ENCODE data around the gene PRRX1.
A peak's percentile ranks its signal among the peaks of the same experiment; 100 is the strongest.

PRRX1 gene

GRCh38 chr1:170664093-170664827 lies at the start of gene PRRX1:
Gene PRRX1, plus strand, starts transcription at chr1:170664131. Its CDS starts 88 bp downstream, at chr1:170664219.
- no peak for DNase-seq (ENCODE audit: low read depth in 2 of 2)

- no peak for DNase-seq (ENCODE audit: low read depth in 2 of 2)
These were observed 46.2 kb upstream of the PRRX1 start for GRCh38 chr1:170617591-170618330.

DNA sequence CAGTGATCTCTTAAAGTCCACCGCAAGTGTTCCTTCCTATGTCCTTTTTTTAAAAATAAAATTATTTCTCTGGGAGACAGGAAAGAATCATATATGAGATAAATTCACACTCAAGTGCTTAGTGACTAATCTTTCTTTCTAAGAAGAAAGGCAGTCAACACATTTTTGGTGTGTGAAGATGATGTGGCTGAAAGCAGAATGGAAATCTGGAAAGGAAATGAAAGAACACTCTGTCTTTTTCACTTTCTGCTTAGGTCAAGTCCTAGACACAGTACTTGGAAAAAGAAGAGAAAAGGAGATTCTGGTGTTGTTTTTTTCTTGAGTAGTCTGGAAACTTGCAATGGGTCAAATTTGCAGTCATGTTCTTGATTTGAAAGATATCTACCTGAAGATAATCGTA lies 45.5 kb upstream of the PRRX1 start:
- no peak for DNase-seq (ENCODE audit: low read depth in 2 of 2)

DNA sequence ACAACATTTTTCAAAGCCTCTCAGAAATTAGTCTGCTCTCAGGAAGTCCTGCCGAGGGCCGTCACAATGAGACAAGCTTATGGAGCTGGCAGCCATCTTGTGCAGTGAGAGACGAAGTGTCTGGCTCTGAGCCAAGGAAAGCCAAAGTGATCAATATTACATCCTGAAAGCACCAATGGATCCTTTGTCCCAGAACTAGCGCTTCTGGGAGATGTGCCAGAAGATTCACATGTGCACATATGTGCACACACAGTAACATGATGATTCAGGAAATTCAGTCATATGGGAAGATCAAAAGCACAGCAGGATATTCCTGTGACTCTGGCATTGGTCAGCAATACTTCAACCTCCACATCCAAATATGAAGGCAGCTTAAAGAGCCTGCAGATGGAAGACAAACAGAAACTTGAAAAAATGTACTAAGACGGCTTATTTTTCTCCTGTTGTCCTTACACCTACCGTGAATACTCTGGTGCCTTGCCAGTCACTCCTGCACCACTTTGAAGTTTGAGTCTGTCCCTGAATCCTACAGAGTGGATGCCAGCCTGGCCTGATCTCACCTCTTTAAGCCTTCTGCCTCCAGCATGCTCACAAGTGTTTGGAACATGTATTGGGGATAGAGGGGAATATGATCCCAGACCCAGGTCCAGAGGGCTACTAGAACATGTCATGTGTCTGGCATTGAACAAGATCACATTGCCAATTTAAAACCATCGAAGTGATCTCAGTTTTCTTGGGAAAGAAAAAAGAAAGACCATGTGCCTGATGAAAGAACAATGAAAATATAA lies 44.5 kb upstream of the PRRX1 start:
- peak; percentile 40 to 45 for DNase-seq (ENCODE audit: low read depth in 2 of 2)

DNA sequence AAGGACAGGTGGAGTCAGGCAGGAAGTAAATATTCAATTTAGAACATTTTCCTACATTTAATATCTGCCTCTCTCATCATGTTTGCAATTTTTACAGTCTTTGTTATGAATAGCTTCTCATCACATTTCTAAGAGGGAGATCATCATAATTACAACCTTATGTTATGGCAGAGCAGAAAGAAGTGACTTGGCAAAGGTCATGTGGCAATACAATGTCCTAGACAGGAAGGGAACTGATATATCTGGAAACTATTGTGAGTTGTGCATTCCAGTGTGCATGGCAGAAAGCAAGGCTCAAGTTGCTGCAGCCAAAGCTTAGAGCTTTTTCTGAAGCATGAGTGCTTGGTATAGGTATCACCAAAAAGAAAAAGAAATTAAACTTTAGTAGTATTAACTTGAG lies 43.8 kb upstream of the PRRX1 start:
- DNase-seq (ENCODE audit: low read depth in 2 of 2) = peak; percentile 45 to 51

- peak; percentile 43 to 51 for DNase-seq (ENCODE audit: low read depth in 2 of 2)
These were observed 40.8 kb upstream of the PRRX1 start for GRCh38 chr1:170623171-170623570.

DNA sequence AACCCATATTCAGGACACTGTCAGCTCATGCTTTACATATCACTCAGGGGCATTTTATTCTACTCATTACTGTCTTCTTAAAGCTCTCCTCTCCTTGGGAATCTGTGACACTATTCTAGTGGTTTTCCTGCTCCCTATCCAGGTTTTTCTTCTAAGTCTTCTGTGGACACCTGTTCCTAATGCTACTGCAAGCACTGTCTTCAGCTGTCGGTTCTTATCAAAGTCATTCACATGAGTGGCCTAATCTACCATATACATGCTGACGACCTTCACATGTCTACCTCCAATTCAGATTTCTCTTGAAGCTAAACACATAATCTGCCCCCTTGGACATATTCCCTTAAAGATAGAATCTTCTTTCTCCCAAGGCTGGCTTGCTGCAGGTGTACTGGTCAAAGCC lies 39.8 kb upstream of the PRRX1 start:
- no peak for DNase-seq (ENCODE audit: low read depth in 2 of 2)

- DNase-seq (ENCODE audit: low read depth in 2 of 2) = no peak
These were observed 33.0 kb upstream of the PRRX1 start for GRCh38 chr1:170630977-170631376.

GRCh38 chr1:170634293-170634692 lies 29.6 kb upstream of the PRRX1 start:
- DNase-seq (ENCODE audit: low read depth in 2 of 2) = peak; percentile 76 to 80

- no peak for DNase-seq (ENCODE audit: low read depth in 2 of 2)
These were observed 29.0 kb upstream of the PRRX1 start for GRCh38 chr1:170634824-170635410.

GRCh38 chr1:170640581-170640980 lies 23.4 kb upstream of the PRRX1 start:
- DNase-seq (ENCODE audit: low read depth in 2 of 2) = no peak

GRCh38 chr1:170657275-170657853 lies 6.6 kb upstream of the PRRX1 start:
- no peak for DNase-seq (ENCODE audit: low read depth in 2 of 2)

DNA sequence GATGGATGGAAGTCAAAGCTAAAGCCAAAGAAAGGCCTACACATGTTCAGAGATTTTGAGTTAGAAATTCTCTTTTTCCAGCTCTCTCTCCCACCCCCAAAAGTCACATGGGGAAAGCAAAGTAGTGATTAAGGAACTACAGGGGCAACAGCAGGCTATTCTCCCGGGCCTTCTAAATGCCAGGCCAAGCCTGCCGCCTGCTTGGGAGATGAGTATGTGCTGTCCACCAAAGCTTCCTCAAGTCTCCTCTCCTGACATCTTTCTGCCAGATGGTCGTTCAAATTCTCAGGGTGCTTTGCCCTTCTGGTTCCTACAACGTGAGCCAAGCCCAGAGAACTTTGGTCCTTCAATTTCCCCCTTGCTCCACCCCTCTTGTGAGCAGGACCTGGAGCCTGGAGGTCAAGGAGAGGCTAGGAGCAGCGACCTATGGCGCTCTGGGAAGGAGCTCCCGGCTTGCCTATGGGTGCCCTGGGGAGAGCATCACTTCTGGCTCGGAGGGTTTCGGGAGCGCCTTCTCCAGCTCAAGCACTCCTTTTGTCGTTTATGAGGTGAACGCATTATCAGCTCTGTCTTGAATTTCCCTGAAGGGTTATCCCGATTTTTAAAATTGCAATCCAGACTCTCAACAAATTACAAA lies 4.4 kb upstream of the PRRX1 start:
- no peak for DNase-seq (ENCODE audit: low read depth in 2 of 2)

GRCh38 chr1:170660281-170660713 lies 3.6 kb upstream of the PRRX1 start:
- no peak for DNase-seq (ENCODE audit: low read depth in 2 of 2)

- no peak for DNase-seq (ENCODE audit: low read depth in 2 of 2)
These were observed 2.9 kb upstream of the PRRX1 start for GRCh38 chr1:170660871-170661645.

GRCh38 chr1:170661646-170662411 lies 2.1 kb upstream of the PRRX1 start:
- DNase-seq (ENCODE audit: low read depth in 2 of 2) = no peak

GRCh38 chr1:170662561-170663403 lies 1.1 kb upstream of the PRRX1 start:
- DNase-seq (ENCODE audit: low read depth in 2 of 2) = no peak

GRCh38 chr1:170663404-170664092 lies 383 bp upstream of the PRRX1 start:
- no peak for DNase-seq (ENCODE audit: low read depth in 2 of 2)

Measured in fibroblast of skin of left biceps (primary cell).